NCI-H774 (cell line): ENCODE measurements around the gene KIT.
A peak's percentile ranks its signal among the peaks of the same experiment; 100 is the strongest.

Experiments used
- DNase-seq: peaks from one replicate; lab custom pipeline; 2025; lab: John Stamatoyannopoulos, UW

The KIT gene

DNA sequence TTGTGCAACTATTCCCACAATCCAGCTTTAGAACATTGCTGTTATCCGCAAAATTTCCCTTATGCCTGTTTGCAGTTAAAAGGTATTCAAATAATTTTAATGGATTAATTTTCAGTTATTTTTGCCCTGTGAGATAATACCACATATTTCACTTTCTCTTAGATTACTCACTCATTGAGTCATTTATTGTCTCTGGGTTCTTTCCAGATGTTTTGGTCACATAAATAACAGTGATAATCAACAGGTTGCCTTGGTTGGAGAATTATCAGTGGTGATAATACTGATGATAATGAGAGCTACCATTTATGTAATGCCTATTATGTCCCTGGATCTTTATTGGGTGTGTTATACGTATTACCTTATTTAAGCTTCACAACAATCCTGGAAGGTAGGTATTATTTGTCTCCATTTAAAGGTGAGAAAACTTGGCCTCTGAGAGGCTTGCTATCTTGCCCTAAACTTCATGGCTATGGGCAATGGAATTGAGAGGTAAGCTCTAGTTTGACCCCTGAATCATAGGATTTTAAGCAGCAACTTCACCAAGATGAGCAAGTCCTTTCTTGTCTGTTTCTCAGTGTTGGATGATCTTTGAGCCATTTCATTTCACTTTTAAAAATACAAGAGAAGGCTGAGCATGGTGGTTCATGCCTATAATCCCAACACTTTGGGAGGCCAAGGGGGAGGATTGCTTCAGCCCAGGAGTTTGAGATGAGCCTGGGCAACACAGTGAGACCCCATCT, 87.4 kb downstream of the KIT start:
- no peak for DNase-seq

- no peak for DNase-seq
Measured at GRCh38 chr4:54746218-54746617, 88.5 kb downstream of the KIT start.

GRCh38 chr4:54750341-54750740, 92.6 kb downstream of the KIT start:
- DNase-seq: no peak

DNA sequence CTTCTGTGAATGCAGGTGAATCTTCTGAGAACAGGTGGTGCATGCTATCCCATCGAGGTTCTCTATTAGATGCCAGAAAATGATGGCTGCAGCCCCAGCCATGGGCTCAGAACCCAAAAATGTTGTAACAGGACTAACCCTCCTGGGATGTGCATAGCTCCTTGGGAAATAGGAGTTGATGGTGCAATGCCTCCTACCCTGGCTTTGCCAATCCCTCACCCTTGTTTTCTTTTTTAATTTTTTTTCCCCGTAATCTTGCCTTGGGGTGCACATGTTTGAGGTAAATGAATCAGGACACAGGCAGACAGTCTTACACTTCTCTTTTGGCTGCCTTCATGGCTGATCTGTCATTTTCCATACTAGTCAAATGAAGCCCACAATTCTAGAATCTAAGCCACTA, 96.6 kb downstream of the KIT start:
- DNase-seq: no peak

GRCh38 chr4:54764476-54764875, 106.7 kb downstream of the KIT start:
- no peak for DNase-seq

DNA sequence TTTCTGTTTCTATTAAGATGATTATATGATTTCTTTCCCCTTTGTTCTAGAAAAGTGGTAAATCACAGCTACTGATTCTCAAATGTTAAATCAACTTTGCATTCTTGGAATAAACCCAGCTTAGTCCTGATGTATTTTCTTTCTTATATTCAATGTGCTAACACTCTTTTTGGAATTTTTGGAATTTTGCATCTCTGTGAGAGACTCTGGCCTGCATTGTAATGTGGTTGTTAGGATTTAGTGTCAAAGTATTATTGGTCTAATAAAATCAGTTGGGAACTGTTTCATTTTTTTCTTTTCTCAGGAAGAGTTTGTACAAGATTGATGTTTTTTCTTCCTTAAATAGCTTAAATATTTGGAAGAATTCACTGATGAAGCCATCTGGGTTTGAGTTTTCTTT, 109.6 kb downstream of the KIT start:
- DNase-seq: no peak

DNA sequence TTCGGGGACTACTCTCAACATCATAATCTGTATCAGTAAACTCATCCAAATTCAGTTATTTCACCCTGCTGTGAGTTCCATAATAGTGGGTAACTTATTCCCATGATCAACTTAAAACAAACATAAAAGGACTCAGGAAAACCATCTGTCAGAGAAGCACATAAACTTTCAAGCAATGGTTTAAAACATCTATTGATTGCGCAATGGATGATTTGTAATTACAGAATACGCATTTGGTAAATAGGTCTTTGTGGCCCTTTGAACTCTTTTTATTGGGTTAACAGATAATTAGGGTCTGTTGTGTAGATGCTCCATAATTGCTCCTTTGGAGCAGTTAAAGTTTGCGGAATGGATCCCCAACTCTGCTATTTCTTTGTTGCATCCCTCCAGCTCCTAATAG, 115.3 kb downstream of the KIT start:
- DNase-seq: no peak

- DNase-seq: no peak
Measured at GRCh38 chr4:54779036-54779435, 121.3 kb downstream of the KIT start.

GRCh38 chr4:54779476-54780148, 121.9 kb downstream of the KIT start:
- DNase-seq: no peak

DNA sequence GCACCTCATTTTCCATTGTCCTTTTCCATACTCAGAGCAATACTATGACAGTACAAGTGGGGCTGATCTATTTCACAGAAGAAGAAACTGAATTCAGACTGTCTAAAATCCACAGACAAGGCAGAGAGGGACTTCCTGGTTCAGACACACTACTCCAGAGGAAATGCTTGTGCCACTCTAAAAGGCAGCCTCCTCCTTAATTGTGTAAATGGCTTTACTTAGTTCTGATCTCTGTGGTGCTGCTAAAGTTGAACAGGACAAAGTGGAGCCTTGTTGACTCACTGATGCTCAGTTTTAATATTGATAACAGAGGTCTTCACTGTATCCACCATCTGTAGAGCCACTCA, 122.4 kb downstream of the KIT start:
- DNase-seq: no peak

- DNase-seq: no peak
Measured at GRCh38 chr4:54781756-54782155, 124.0 kb downstream of the KIT start.

DNA sequence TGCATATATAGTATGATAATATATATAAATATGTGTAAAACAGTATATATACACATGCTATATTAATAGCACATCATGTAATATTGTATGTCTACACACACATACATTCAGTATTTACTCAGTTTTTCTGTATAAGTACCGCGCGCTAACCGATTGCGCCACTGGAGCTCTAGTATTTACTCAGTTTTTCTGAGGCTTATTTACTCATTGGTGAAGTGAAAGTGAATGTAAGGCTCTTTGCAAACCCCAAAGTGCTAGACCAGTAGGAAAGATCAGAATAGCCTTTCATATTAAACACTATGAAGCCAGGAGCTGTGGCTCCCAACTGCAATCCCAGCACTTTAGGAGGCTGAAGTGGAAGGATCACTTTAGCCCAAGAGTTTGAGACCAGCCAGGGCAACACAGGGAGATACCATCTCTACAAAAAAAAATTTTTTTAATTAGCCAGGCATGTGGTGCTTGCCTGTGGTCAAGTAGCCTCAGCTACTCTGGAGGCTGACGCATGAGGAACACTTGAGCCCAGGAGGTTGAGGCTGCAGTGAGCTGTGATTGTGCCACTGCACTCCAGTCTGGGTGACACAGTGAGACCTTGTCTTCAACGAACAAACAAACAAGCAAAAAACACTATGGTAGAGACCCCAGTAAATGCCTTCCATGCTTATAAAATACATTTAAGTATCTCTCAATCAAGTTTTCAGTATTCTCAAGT, 125.8 kb downstream of the KIT start:
- peak; percentile 36 for DNase-seq

GRCh38 chr4:54784161-54784671, 126.5 kb downstream of the KIT start:
- peak; percentile 40 for DNase-seq
